ENCODE results near the gene VDAC2.
"Not testable (repeated sequence)": the region's sequence is repeated elsewhere in the genome, so short reads cannot be mapped to it uniquely, and the experiment has no call there.

Gene VDAC2

GRCh38 chr10:75199949-75200348, 10.6 kb upstream of the VDAC2 start:
- not testable (repeated sequence) for DNase-seq (ENCODE audit: low spot score)

GRCh38 chr10:75201793-75202307, 8.7 kb upstream of the VDAC2 start:
- no peak for DNase-seq (ENCODE audit: low spot score)

GRCh38 chr10:75202321-75203045, 8.1 kb upstream of the VDAC2 start:
- DNase-seq (ENCODE audit: low spot score), result no peak

- DNase-seq (ENCODE audit: low spot score), result not testable (repeated sequence)
Measured at GRCh38 chr10:75203046-75203620, 7.5 kb upstream of the VDAC2 start.

GRCh38 chr10:75203724-75204123, 6.9 kb upstream of the VDAC2 start:
- DNase-seq (ENCODE audit: low spot score), result no peak

DNA sequence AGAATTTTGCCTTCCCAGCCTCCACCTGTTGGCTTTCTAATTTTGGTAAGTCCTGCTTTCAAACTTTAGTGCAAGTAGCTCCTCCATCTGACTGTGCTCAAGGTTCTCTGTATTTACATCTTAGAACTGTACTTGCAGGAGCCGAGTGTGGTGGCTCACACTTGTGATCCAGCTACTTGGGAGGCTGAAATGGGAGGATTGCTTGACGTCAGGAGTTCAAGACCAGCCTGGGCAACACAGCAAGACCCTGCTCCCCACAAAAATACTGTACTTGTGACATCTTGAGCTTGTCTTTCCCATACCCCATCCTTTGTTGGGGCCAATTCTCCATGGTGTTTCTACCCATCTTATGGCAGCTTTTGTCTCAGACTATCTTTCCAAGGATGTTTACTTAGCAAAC, 4.7 kb upstream of the VDAC2 start:
- no peak for DNase-seq (ENCODE audit: low spot score)

- not testable (repeated sequence) for DNase-seq (ENCODE audit: low spot score)
Measured at GRCh38 chr10:75206638-75207037, 4.0 kb upstream of the VDAC2 start.

GRCh38 chr10:75207079-75207856, 3.3 kb upstream of the VDAC2 start:
- no peak for DNase-seq (ENCODE audit: low spot score)

GRCh38 chr10:75207857-75208144, 2.8 kb upstream of the VDAC2 start:
- no peak for DNase-seq (ENCODE audit: low spot score)

- DNase-seq (ENCODE audit: low spot score), result no peak
Measured at GRCh38 chr10:75208181-75208580, 2.4 kb upstream of the VDAC2 start.

DNA sequence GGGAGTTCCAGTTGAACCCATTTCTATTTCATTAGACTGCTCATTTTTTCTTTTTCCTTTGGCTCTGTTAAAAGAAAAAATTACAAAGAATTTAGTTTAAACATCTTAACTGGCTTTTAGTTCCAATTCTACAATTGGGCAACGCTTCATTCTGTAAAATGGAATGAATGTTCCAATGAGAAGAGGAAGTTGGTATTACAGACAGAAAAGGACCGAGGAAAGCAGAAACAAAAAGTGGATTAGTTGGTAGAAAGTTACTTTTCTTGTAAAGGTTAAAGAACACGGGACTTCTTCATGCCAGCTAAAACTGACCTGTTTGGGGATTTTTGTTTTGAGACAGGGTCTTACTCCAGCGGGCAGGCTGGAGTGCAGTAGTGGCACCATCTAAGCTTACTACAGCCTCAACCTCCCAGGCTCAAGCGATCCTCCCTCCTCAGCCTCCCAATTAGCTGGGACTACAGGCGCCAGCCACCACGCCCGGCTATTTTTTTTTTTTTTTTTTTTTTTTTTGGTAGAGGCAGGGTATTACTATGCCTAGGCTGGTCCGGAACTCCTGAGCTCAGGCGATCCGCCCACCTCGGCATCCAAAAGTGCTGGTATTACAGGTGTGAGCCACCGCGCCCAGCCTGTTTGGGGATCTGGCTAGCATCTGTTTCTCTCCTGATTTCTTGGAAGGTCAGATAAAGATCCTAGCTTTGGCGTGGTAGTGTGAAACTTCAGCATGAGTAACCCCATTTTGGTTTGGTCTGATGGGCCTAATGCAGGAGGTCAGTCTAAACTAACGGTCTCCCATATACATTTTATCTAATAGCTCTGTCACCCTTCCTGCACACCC, 1.3 kb upstream of the VDAC2 start:
- DNase-seq (ENCODE audit: low spot score), result no peak

DNA sequence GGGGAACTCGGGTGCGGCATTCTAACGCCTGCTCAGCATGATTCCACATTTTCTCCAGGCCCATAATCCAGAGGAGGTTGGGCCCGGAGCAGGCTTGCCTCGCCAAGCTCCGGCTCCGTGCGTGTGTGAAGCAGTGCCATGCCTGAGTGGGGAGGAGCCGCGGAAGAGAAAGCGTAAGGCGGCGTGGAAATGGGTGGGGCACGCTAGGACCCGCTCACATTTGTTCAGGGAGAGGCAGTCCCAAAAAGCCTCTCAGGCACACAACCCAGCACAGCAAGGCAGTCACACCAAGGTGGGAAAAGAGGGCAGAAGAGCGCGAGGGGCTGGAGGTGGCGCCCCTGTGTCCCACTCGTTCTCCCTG, 695 bp upstream of the VDAC2 start:
- DNase-seq (ENCODE audit: low spot score), result peak; percentile 44

- DNase-seq (ENCODE audit: low spot score), result no peak
Measured at GRCh38 chr10:75211007-75211691, 553 bp downstream of the VDAC2 start.

GRCh38 chr10:75212343-75212742, 1.7 kb downstream of the VDAC2 start:
- DNase-seq (ENCODE audit: low spot score), result no peak

DNA sequence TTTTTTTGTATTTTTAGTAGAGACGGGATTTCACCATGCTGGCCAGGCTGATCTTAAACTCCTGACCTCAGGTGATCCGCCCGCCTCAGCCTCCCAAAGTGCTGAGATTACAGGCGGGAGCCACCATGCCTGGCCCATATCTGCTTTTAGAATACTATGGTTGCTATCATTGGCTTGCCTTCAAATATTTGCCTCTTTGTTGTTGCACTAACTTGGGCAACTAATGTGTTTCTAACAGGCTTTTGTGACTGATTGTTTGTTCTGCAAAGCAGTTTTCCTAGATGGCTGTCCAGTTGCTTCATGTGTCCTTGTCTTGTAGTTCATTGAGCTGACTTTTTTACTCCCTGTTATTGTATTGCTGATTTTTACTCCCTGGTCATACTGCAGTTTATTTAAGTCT, 9.7 kb downstream of the VDAC2 start:
- DNase-seq (ENCODE audit: low spot score), result no peak

- not testable (repeated sequence) for DNase-seq (ENCODE audit: low spot score)
Measured at GRCh38 chr10:75221492-75221891, 10.9 kb downstream of the VDAC2 start.

- no peak for DNase-seq (ENCODE audit: low spot score)
Measured at GRCh38 chr10:75223507-75223906, 12.9 kb downstream of the VDAC2 start.

DNA sequence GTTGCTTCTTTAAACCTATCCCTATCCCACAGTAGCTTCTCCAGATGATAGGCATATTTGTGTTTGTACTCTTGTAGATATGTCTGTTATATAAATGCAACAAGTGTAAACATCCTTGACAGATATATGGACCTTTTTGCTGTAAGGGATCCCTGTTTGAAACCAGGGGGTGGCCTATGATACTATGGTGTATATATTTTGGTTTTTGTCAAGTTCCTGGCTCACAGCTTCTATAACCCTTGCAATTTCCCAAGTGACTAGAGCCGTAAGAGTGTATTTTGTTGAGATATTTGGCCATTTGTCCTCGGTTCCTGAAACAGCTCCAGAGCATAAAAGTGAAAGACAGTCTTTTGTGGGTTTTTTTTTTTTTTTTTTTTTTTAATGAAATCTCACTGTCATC, 15.5 kb downstream of the VDAC2 start:
- DNase-seq (ENCODE audit: low spot score), result no peak

- no peak for DNase-seq (ENCODE audit: low spot score)
Measured at GRCh38 chr10:75226656-75227055, 16.1 kb downstream of the VDAC2 start.

GRCh38 chr10:75228278-75228677, 17.7 kb downstream of the VDAC2 start:
- no peak for DNase-seq (ENCODE audit: low spot score)

GRCh38 chr10:75228834-75229233, 18.2 kb downstream of the VDAC2 start:
- no peak for DNase-seq (ENCODE audit: low spot score)

DNA sequence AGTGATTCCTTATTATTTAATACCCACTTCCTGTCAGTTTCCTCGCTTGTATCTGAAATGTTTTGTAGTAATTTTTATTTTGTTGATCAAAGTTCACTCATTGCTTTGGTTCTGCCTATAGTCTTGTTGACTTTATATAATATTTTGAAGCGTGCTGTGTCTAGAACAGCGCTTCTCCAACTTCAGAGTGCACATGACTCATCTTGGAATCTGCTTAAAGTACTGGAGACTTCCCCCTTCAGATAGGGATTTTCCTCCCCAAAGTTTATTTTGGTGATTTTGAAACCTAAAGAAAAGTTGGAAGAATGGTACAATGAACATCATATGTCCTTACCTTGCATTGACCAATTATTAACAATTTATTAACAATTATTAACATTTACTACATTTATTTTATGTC, 19.4 kb downstream of the VDAC2 start:
- DNase-seq (ENCODE audit: low spot score), result no peak

Measured in HuH-7.5 (cell line).